ENCODE measurements around the gene ANKMY1. TPM values are rescaled to one million over a fixed set of nuclear protein-coding genes. Genes with fewer than 3 reads are reported as not detected.

The ANKMY1 gene
- total and polyA plus RNA-seq, 4 donors = 7.8 to 27.5 (median 13.4) TPM

DNA sequence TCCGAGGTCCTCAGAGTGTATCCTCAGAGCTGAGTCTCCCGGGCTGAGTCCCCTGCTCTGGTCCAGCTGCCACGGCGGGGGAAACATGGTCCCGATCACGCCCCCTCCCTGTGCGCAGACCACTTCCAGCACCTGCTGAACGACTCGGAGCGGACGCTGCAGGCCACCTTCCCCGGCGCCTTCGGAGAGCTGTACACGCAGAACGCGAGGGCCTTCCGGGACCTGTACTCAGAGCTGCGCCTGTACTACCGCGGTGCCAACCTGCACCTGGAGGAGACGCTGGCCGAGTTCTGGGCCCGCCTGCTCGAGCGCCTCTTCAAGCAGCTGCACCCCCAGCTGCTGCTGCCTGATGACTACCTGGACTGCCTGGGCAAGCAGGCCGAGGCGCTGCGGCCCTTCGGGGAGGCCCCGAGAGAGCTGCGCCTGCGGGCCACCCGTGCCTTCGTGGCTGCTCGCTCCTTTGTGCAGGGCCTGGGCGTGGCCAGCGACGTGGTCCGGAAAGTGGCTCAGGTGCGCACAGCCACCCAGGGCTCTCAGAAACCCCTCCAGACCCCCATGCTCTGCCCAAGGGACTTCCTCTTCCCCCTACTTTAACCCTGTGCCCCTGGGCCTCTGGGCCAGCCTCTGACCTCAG lies 95.6 kb downstream of the ANKMY1 start:
- no peaks in the 10 kb centered on the region for H3K27me3 ChIP-seq (ENCODE audit: control insufficient read depth, insufficient read depth, low read length)
- H3K4me3 ChIP-seq (ENCODE audit: low read depth, low read length) = no peak overlapping the region
- no peaks in the 10 kb centered on the region for H3K9me3 ChIP-seq (ENCODE audit: control insufficient read depth, insufficient read depth, low read length)
- peaks cover 58% of the 10 kb centered on the region for H3K4me1 ChIP-seq (ENCODE audit: control insufficient read depth, insufficient read depth, low read length)
- DNase-seq (ENCODE audit: low read depth in 4 of 6, low spot score in 6 of 6) = peak in 1 of 6 donors; percentile 2
- WGBS (ENCODE audit: insufficient coverage) = 88% methylated on average over 38 of the region's 41 CpGs
- H3K27ac ChIP-seq (ENCODE audit: low read depth, low read length) = no peak overlapping the region
- H3K36me3 ChIP-seq (ENCODE audit: control insufficient read depth, insufficient read depth, low read length) = peaks cover 100% of the 10 kb centered on the region

DNA sequence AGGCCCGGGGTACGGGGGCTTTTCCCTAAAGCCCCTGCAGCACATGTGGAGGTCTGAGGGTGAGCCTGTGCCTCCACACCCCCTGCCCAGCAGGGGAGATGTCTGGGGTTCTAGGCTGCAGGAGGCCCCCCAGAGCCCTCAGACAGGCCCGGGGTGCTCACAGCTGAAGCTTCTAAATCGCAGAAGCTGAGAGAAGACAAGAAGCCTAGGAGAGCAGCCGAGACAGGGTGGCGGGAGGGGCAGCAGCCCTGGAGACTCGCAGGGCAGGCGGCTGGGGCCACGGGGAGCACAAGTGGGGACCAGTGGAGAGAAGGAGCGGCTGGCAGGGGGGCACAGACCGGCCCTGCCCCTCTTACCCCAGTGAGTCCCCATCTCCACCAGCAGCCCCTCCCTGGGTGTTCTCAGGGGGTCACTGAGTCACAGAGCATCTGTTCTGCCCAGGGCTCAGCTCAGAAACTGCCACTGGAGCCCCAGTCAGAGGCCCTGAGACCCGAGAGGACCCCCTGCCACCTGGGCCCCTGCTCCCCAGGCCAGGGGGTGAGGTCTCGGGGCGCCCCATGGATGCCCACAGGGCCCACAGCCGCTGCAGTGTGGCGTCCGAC lies 96.2 kb downstream of the ANKMY1 start:
- peak in 1 of 6 donors; percentile 9 for DNase-seq (ENCODE audit: low read depth in 4 of 6, low spot score in 6 of 6)
- no peaks in the 10 kb centered on the region for H3K9me3 ChIP-seq (ENCODE audit: control insufficient read depth, insufficient read depth, low read length)

DNA sequence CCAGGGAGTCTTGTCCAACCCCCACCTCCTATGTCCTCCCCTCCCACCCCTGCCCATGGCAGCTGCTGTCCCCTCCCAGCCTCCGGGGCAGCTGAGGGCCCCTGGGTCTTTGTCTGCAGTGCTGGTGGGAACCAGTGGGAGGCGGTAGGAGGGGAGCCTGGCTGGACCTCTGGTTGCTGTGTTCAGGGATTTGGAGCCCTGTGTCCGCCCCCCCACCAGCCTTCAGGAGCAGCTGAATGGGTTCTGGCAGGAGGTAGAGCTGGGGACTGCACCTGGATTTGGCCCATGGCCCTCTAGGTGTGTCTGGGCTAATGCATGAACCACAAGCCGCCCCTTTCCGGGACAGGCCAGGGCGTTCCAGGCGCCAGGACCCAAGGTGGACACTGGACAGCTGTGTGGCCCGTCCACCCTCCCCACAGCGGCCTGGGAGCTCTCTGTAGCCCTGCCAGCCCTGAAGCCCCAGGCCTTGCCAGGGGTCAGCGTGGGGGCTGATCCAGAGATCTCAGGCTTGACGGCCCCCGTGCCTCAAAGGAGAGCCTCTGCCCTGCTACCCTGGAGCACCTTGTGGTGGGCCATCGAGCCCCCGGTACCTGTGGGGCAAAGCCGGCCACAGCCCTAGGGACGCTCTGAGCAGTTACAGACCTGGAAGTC lies 96.9 kb downstream of the ANKMY1 start:
- Histone ChIP-seq H3K4me1 (ENCODE audit: control insufficient read depth, insufficient read depth, low read length) (peaks cover 63% of the 10 kb centered on the region), H3K27ac (ENCODE audit: low read depth, low read length) (no peak overlapping the region), H3K27me3 (ENCODE audit: control insufficient read depth, insufficient read depth, low read length) (no peaks in the 10 kb centered on the region), H3K36me3 (ENCODE audit: control insufficient read depth, insufficient read depth, low read length) (peaks cover 99% of the 10 kb centered on the region), H3K9me3 (ENCODE audit: control insufficient read depth, insufficient read depth, low read length) (no peaks in the 10 kb centered on the region), H3K4me3 (ENCODE audit: low read depth, low read length) (no peak overlapping the region)
- 91% methylated on average over 13 of the region's 16 CpGs for WGBS (ENCODE audit: insufficient coverage)
- DNase-seq (ENCODE audit: low read depth in 4 of 6, low spot score in 6 of 6) = no peak

More for the DNA sequence above, 96.2 kb downstream of the ANKMY1 start:
- Histone ChIP-seq H3K4me1 (ENCODE audit: control insufficient read depth, insufficient read depth, low read length) (peaks cover 62% of the 10 kb centered on the region), H3K27me3 (ENCODE audit: control insufficient read depth, insufficient read depth, low read length) (no peaks in the 10 kb centered on the region), H3K4me3 (ENCODE audit: low read depth, low read length) (no peak overlapping the region), H3K36me3 (ENCODE audit: control insufficient read depth, insufficient read depth, low read length) (peaks cover 100% of the 10 kb centered on the region), H3K27ac (ENCODE audit: low read depth, low read length) (no peak overlapping the region)
- 77% methylated on average over 16 of the region's 17 CpGs for WGBS (ENCODE audit: insufficient coverage)

DNA sequence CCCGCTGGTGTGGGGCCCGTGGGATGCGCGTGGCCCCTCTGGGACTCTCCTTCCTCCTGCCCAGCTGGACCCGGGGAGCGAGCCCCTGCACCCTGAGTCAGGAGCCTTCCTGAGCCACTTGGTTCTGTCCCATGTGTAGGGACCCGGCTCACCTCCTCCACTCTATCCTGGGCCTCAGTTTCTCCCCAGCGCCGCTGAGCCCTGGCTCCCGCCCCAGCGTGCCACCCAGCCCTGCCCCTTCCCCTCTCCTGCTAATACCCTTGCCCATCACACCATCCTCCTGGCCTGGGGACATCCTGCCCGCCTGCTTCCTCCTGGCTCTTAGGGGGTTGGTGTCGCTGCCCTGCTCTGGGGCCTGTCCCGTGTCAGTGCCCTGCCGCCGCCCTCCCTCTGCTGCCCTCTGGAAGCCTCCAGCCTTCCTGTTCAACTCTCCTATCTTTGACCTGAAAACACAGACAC lies 97.5 kb downstream of the ANKMY1 start:
- H3K27me3 ChIP-seq (ENCODE audit: control insufficient read depth, insufficient read depth, low read length) = no peaks in the 10 kb centered on the region
- H3K9me3 ChIP-seq (ENCODE audit: control insufficient read depth, insufficient read depth, low read length) = no peaks in the 10 kb centered on the region
- peaks cover 97% of the 10 kb centered on the region for H3K36me3 ChIP-seq (ENCODE audit: control insufficient read depth, insufficient read depth, low read length)
- no peak overlapping the region for H3K27ac ChIP-seq (ENCODE audit: low read depth, low read length)
- 87% methylated on average over 14 of the region's 16 CpGs for WGBS (ENCODE audit: insufficient coverage)
- H3K4me1 ChIP-seq (ENCODE audit: control insufficient read depth, insufficient read depth, low read length) = peaks cover 68% of the 10 kb centered on the region
- no peak overlapping the region for H3K4me3 ChIP-seq (ENCODE audit: low read depth, low read length)
- no peak for DNase-seq (ENCODE audit: low read depth in 4 of 6, low spot score in 6 of 6)

DNA sequence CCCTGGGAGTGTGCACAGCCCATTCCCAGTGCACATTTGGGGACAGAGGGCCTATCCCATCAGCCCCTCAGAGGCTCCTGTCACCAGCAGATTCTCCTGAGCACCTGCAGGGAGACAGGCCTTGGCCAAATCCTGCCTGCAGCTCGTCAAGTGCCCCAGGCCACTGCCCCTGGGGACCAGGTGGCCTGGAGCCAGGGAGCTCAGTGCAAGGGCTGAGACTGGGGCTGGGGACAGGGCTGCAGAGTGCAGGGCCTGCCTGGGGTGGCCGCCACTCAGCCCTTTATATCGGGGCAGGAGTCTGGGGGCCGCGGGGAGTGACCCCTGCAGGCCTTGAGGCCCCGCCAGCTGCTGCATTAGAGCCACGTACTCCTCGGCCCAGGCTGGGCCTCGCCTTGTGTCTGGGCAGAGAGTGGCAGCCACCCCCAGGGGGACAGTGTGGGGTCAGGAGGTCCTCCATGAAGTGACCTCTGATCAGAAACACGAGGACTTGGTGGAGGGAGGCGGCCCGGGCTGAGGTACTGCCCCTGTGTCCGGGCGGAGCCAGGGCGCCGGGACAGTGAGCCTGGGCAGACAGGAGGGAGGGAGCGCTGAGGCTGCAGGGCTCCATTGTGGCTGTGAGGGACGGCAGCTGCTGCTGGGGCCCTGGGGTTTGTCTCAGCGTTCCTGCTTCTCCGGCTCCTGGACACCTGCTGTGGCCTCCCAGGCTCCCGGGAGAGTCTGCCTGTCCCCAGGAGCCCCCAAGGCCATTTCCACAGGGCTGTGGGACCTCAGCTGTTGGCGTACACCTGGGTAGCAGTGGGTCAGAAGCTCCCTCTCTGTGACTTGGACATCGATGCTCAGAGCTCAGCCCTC lies 98.2 kb downstream of the ANKMY1 start:
- H3K27ac ChIP-seq (ENCODE audit: low read depth, low read length) = no peak overlapping the region

DNA sequence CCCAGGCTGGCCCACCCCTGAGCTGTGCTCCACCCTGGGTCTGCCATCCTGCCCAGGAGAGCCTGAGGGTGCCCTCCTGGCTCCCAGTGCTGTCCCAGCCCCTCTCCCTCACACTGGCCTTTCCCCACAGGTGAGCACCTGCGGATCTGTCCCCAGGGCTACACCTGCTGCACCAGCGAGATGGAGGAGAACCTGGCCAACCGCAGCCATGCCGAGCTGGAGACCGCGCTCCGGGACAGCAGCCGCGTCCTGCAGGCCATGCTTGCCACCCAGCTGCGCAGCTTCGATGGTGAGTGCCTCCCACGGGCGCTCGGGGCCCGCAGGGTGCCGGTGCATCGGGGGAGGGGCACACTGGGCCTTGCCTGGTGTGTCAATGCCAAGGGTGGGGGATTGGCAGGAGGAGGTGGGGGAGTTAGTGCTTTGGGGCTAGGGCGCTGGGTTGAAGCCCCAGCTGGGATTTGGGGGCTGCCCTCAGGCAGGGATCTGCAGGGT lies 98.8 kb downstream of the ANKMY1 start:
- Histone ChIP-seq H3K4me3 (ENCODE audit: low read depth, low read length) (no peak overlapping the region), H3K27me3 (ENCODE audit: control insufficient read depth, insufficient read depth, low read length) (no peaks in the 10 kb centered on the region), H3K4me1 (ENCODE audit: control insufficient read depth, insufficient read depth, low read length) (peaks cover 81% of the 10 kb centered on the region), H3K9me3 (ENCODE audit: control insufficient read depth, insufficient read depth, low read length) (no peaks in the 10 kb centered on the region), H3K27ac (ENCODE audit: low read depth, low read length) (no peak overlapping the region), H3K36me3 (ENCODE audit: control insufficient read depth, insufficient read depth, low read length) (peaks cover 90% of the 10 kb centered on the region)
- WGBS (ENCODE audit: insufficient coverage) = 82% methylated on average over 16 of the region's 18 CpGs
- DNase-seq (ENCODE audit: low read depth in 4 of 6, low spot score in 6 of 6) = no peak

More for the DNA sequence above, 98.2 kb downstream of the ANKMY1 start:
- WGBS (ENCODE audit: insufficient coverage) = 48% methylated on average over 23 of the region's 23 CpGs
- DNase-seq (ENCODE audit: low read depth in 4 of 6, low spot score in 6 of 6) = peak in 1 of 6 donors; percentile 29
- no peak overlapping the region for H3K4me3 ChIP-seq (ENCODE audit: low read depth, low read length)
- H3K9me3 ChIP-seq (ENCODE audit: control insufficient read depth, insufficient read depth, low read length) = no peaks in the 10 kb centered on the region
- H3K27me3 ChIP-seq (ENCODE audit: control insufficient read depth, insufficient read depth, low read length) = no peaks in the 10 kb centered on the region
- H3K4me1 ChIP-seq (ENCODE audit: control insufficient read depth, insufficient read depth, low read length) = peaks cover 75% of the 10 kb centered on the region
- peaks cover 92% of the 10 kb centered on the region for H3K36me3 ChIP-seq (ENCODE audit: control insufficient read depth, insufficient read depth, low read length)

DNA sequence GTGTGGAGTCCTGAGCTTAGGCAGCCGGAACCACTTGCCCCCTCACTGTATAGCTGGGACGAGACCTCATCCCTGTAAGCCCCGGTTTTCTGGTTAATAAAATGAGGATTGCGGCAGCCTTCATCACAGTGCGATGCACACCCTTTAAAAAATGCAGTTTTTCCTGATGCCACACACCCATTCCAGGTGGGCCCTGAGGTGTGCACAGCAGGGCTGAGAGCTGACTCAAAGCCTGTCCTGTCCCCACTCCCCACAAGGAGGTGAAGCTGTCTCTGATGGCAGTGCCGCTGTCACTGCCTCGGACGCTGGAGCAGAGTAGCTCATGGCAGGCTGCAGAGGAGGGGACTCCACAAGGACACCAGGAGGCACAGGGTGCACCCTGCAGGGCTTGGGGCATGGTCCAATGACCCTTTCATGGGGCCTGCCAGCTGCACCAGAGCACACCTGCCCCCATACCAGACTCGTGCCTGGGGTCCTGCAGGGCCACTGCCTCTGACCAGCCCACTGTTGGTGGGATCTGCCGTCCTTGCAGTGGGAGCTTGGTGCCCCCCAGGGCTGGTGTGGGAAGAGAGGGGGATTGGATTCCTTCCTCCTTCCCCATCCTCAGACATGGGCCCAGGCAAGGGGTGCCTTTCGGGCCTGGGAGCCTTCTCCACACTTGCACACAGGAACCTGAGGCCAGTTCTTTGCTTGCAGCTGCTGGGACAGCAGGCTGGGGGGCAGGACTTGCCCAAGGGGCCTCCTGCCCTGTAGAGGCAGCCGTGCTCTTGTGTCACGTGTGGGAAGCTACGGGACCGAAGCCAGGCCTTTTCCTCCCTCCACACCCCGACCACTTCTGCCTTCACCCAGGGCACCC lies 99.5 kb downstream of the ANKMY1 start:
- Histone ChIP-seq H3K36me3 (ENCODE audit: control insufficient read depth, insufficient read depth, low read length) (peaks cover 83% of the 10 kb centered on the region), H3K27ac (ENCODE audit: low read depth, low read length) (no peak overlapping the region), H3K4me3 (ENCODE audit: low read depth, low read length) (no peak overlapping the region), H3K27me3 (ENCODE audit: control insufficient read depth, insufficient read depth, low read length) (no peaks in the 10 kb centered on the region), H3K4me1 (ENCODE audit: control insufficient read depth, insufficient read depth, low read length) (peaks cover 84% of the 10 kb centered on the region), H3K9me3 (ENCODE audit: control insufficient read depth, insufficient read depth, low read length) (no peaks in the 10 kb centered on the region)
- DNase-seq (ENCODE audit: low read depth in 4 of 6, low spot score in 6 of 6) = peak in 1 of 6 donors; percentile 34
- WGBS (ENCODE audit: insufficient coverage) = 52% methylated on average over 13 of the region's 16 CpGs

DNA sequence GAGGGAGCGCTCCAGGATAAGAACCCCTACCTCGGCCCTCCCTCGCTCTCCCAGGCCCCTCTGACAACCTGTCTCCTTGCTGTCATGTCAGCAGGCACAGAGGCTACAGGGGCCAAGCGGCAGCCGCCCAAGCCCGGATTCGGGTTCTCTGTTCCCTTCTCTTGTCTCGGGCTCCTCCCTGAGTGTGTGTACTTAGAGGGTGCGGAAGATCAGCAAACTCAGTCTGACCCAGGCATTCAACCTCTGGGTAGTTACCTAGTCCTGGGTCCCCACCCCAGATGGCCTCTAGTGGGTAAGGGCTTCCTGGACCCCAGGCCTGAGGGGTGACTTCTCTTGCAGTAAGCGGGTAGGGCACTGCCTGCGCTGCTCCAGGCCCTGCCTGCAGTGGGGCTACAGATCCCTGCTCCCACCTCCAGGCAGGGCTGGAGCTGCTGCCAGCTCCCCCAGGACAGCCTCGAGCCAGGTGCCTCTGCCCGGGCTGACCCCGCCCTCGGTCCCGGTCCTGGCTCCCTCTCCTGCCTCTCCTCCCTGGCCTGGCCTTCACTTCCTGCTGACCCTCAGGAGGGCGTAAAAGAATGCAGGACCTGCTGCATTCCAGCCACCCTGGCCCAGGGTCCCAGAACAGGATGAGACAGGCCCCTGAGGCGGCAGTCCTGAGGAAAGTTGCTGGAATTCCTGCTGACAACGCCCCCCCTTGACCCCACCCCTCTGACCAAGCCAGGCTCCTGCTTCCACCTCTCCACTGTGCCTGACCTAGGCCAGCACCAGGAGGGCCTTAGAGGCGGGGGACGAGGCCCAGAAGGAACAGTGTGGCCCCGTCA lies 100.4 kb downstream of the ANKMY1 start:
- Histone ChIP-seq H3K27me3 (ENCODE audit: control insufficient read depth, insufficient read depth, low read length) (no peaks in the 10 kb centered on the region), H3K36me3 (ENCODE audit: control insufficient read depth, insufficient read depth, low read length) (peaks cover 75% of the 10 kb centered on the region), H3K27ac (ENCODE audit: low read depth, low read length) (peak overlapping the region; percentile 7), H3K9me3 (ENCODE audit: control insufficient read depth, insufficient read depth, low read length) (no peaks in the 10 kb centered on the region), H3K4me3 (ENCODE audit: low read depth, low read length) (no peak overlapping the region), H3K4me1 (ENCODE audit: control insufficient read depth, insufficient read depth, low read length) (peaks cover 79% of the 10 kb centered on the region)
- peak in 1 of 6 donors; percentile 35 for DNase-seq (ENCODE audit: low read depth in 4 of 6, low spot score in 6 of 6)
- whole genome bisulfite sequencing (ENCODE audit: insufficient coverage) = 70% methylated on average over 20 of the region's 22 CpGs

Data from spinal cord (tissue), 10 donors.